GM10266 (cell line): ENCODE measurements around the gene ATG4B.

ENCODE experiments used
- DNase-seq: peaks from one replicate; pipeline ENCODE4 v3.0.0; 2012; ENCODE audit errors: extremely low spot score
- CTCF ChIP-seq: IDR thresholded peaks from 2 replicates; pipeline ENCODE4 v1.5.1; 2012; ENCODE audit warnings: mild to moderate bottlenecking, low read depth; ENCODE audit not compliant: control insufficient read depth, insufficient read depth; ENCODE audit errors: missing control alignments

The ATG4B gene

GRCh38 chr2:241636182-241637017, 1.1 kb upstream of the ATG4B start:
- TF ChIP-seq CTCF: no peak
- peak; percentile 76 for DNase-seq

- TF ChIP-seq CTCF: no peak
- DNase-seq: no peak
These were observed 535 bp downstream of the ATG4B start for GRCh38 chr2:241637795-241638660.

- no peak for DNase-seq
- TF ChIP-seq CTCF: no peak
These were observed 1.4 kb downstream of the ATG4B start for GRCh38 chr2:241638940-241639339.

- TF ChIP-seq CTCF: no peak
These were observed 1.9 kb downstream of the ATG4B start for GRCh38 chr2:241639385-241639784.

GRCh38 chr2:241640165-241640795, 2.8 kb downstream of the ATG4B start:
- no peak for TF ChIP-seq CTCF
- DNase-seq: no peak

More at GRCh38 chr2:241639385-241639784, 1.9 kb downstream of the ATG4B start:
- DNase-seq: no peak

- DNase-seq: no peak
These were observed 4.1 kb downstream of the ATG4B start for GRCh38 chr2:241641631-241642030.

More at GRCh38 chr2:241641631-241642030, 4.1 kb downstream of the ATG4B start:
- no peak for TF ChIP-seq CTCF
